HG03025 (cell line): ENCODE data around the gene SMPDL3B.

Experiments
- ATAC-seq: cut with Tn5 transposase; IDR thresholded peaks from one replicate; pipeline ENCODE4 v1.9.1; 2021; ENCODE audit warnings: mild to moderate bottlenecking, moderate library complexity; ENCODE audit not compliant: unreplicated experiment, low FRiP score

Gene SMPDL3B

GRCh38 chr1:27940297-27940696 lies 5.5 kb downstream of the SMPDL3B start:
- no peak for ATAC-seq

- ATAC-seq: no peak
Measured at GRCh38 chr1:27940870-27941560, 6.2 kb downstream of the SMPDL3B start.

GRCh38 chr1:27941671-27942540 lies 7.1 kb downstream of the SMPDL3B start:
- no peak for ATAC-seq

GRCh38 chr1:27945020-27945419 lies 10.2 kb downstream of the SMPDL3B start:
- no peak for ATAC-seq

GRCh38 chr1:27949027-27949426 lies 14.2 kb downstream of the SMPDL3B start:
- ATAC-seq: no peak

DNA sequence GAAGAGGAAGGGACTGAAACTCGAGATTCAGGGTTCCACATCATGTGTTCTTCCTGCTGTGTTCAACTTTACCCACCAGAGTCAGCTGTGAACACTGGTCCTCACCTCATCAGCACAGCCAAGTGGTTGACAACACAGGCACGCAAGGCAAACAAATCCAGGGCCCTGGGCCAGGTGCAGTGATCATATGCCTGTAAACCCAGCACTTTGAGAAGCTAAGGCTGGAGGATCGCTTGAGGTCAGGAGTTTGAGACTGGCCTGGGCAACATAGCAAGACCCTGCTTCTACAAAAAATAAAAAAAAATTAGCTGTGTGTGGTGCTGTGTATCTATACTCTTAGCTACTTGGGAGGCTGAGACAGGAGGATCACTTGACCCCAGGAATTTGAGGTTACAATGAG lies 16.6 kb downstream of the SMPDL3B start:
- ATAC-seq: no peak

DNA sequence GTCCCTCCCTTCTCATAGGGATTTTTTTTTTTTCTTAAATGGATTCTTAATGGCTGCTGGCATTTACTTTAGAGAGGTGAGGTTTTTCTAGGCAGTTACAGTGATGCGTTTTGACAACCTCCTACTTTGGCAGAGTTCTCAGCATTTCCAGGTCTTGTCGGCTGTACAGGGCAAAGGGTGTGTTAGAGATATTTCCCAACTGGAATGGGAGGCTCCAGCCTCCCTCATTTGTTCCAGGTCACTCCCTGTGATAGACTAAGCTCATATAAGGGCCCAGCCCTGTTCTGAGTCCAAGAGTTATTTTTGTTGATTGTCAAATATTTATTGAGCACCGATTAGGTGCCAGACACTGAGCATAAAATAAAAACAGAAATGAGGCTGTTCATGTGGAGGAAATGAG lies 17.3 kb downstream of the SMPDL3B start:
- no peak for ATAC-seq

DNA sequence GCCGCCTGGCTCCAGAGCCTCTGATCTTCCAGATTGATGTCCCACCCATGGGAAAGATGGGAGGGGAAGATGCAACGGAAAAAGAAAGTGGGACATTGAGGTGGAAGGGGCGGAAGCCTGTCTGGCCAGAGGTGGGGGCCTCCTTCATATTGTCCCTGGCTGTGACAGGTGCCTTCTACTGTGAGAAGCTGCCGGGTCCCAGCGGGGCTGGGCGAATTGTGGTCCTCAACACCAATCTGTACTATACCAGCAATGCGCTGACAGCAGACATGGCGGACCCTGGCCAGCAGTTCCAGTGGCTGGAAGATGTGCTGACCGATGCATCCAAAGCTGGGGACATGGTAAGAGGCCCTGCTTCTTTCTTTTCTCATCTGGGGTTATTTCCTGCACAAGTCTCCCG lies 19.4 kb downstream of the SMPDL3B start:
- no peak for ATAC-seq

- ATAC-seq: no peak
Measured at GRCh38 chr1:27955076-27955475, 20.3 kb downstream of the SMPDL3B start.

- ATAC-seq: no peak
Measured at GRCh38 chr1:27956761-27957160, 22.0 kb downstream of the SMPDL3B start.

- ATAC-seq: no peak
Measured at GRCh38 chr1:27957655-27958054, 22.9 kb downstream of the SMPDL3B start.

- ATAC-seq: no peak
Measured at GRCh38 chr1:27958513-27958912, 23.7 kb downstream of the SMPDL3B start.

DNA sequence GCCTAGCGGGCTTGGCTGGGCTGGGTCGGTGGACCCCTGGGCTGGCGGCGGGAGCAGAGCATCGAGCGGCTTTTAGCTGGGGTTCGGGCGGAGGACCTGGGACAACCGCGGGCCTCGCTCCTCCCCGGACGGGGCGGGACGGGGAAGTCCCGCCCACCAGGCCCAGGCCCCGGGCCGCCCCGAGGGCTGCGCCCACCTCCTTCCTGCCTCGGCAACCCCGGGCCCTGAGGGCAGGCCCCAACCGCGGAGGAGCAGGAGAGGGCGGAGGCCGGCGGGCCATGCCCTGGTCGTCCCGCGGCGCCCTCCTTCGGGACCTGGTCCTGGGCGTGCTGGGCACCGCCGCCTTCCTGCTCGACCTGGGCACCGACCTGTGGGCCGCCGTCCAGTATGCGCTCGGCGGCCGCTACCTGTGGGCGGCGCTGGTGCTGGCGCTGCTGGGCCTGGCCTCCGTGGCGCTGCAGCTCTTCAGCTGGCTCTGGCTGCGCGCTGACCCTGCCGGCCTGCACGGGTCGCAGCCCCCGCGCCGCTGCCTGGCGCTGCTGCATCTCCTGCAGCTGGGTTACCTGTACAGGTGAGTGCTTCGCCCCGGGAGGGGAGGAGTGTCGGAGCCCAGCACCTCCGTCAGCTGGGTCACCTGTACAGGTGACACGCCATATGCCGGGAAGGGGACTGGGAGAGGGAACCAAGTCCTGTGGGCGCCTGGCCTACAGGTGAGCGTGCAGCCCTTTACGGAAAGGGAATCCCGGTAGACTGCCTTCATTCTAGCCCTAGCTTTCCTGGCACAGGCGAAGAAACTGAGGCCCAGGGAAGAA lies 25.2 kb downstream of the SMPDL3B start, which contains the start of gene XKR8:
XKR8 (plus strand) TSS at position 182 of the 812 bp plus-strand sequence; CDS start at position 279, 97 bp downstream.
- ATAC-seq: peak; percentile 67

- ATAC-seq: no peak
Measured at GRCh38 chr1:27960762-27961645, 26.2 kb downstream of the SMPDL3B start.

GRCh38 chr1:27961646-27962221 lies 26.9 kb downstream of the SMPDL3B start:
- ATAC-seq: no peak

GRCh38 chr1:27963393-27963792 lies 28.6 kb downstream of the SMPDL3B start:
- no peak for ATAC-seq

DNA sequence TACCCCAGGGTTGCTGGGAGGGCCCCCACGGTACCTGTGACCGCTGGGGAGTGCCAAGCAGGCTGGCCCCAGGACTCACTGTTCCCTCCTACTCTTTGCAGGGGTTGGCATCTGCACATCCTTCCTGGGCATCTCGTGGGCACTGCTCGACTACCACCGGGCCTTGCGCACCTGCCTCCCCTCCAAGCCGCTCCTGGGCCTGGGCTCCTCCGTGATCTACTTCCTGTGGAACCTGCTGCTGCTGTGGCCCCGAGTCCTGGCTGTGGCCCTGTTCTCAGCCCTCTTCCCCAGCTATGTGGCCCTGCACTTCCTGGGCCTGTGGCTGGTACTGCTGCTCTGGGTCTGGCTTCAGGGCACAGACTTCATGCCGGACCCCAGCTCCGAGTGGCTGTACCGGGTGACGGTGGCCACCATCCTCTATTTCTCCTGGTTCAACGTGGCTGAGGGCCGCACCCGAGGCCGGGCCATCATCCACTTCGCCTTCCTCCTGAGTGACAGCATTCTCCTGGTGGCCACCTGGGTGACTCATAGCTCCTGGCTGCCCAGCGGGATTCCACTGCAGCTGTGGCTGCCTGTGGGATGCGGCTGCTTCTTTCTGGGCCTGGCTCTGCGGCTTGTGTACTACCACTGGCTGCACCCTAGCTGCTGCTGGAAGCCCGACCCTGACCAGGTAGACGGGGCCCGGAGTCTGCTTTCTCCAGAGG lies 31.8 kb downstream of the SMPDL3B start:
- no peak for ATAC-seq

DNA sequence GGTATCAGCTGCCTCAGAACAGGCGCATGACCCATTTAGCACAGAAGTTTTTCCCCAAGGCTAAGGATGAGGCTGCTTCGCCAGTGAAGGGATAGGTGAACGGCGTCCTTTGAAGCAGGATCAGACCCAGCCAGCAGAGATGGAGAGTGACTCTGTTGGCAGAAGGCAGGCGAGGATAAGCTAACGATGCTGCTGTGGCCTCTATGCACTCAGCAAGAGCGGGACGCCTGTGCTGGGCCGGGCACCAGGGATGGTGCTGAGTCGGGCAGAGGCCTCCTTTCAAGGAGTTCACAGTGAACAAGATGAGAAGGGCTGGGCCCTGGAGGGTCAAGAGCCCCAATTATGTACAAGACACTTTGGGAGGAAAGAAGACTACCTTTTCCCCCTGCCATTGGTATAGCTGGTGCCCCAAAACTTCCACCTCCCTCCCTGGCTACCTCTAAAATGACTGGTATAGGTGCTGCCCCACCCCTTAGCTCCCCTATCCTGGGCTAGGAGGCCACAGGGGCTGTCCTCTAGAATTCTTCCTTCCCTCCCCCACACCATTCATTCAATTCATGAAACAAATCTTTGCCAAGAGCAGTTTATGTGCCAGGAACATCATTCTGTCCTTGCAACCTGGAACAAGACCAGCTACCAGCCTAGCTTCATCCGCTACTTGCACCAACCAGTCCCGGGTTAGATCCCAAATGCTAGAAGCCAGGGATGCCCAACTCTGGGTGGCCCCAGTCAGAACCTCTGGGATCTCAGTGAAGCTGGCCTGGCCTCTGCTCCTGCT lies 32.5 kb downstream of the SMPDL3B start:
- ATAC-seq: no peak
